ENCODE results near the gene MAGEC2.

MAGEC2 gene, protein sequence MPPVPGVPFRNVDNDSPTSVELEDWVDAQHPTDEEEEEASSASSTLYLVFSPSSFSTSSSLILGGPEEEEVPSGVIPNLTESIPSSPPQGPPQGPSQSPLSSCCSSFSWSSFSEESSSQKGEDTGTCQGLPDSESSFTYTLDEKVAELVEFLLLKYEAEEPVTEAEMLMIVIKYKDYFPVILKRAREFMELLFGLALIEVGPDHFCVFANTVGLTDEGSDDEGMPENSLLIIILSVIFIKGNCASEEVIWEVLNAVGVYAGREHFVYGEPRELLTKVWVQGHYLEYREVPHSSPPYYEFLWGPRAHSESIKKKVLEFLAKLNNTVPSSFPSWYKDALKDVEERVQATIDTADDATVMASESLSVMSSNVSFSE

DNA sequence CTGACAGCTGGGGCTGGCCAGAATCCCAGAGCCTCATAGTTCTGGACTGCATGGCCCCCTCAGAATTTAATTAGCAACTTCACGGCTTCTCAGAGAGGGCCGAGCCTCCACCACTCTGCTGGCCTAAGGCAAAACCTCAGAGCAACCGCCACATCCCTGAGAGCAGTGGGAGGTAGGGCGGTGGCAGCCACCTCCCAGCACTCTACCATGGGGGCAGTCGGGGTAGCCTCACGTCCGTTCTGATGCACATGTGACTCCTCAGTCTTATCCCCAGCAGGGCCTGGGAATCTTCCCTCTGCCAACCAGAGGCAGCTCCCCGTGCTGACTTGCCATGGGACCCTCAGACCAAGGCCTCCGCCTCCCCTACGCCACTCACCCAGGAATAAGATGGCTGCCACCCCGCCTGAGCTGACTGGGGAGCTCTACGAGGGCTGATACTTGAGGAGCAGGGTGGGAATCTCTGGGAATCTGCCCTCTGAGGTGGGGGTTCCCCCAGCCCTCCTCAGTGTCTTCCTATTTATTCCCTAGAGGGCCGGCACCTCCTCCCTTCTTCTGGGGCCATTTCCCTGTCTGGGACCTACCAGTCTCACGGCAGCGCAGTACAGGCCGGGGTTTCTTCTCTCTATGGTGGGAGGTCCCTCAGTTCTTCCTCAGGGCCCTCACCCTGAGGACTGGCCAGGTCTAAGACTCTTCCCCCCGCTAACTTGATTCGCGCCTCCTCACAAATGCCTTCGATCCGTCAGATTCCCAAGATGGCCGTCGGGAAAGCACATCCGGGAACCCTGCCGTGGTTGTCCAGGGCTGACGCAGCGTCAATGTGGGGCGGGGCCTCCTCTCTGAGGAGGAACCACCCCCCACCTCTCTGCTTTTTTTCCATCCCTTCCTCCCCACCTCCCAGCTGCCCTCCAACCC lies at the start of gene MAGEC2:
MAGEC2 (minus strand) TSS at position 769 of the 912 bp plus-strand sequence. CDS start 1,303 bp downstream, outside the sequence.
- Histone ChIP-seq H3K4me3 (ENCODE audit: low read length) (no peak within 1 kb of the TSS), H3K36me3 (ENCODE audit: control insufficient read depth, insufficient read depth, low read length) (no peaks in the 10 kb centered on the region), H3K9me3 (ENCODE audit: control insufficient read depth, low read length) (no peaks in the 10 kb centered on the region), H3K9ac (ENCODE audit: low read length) (no peak within 1 kb of the TSS), H3K4me1 (ENCODE audit: control insufficient read depth, insufficient read depth, low read length) (no peaks in the 10 kb centered on the region), H3K27me3 (ENCODE audit: control insufficient read depth, insufficient read depth, low read length) (no peaks in the 10 kb centered on the region)

DNA sequence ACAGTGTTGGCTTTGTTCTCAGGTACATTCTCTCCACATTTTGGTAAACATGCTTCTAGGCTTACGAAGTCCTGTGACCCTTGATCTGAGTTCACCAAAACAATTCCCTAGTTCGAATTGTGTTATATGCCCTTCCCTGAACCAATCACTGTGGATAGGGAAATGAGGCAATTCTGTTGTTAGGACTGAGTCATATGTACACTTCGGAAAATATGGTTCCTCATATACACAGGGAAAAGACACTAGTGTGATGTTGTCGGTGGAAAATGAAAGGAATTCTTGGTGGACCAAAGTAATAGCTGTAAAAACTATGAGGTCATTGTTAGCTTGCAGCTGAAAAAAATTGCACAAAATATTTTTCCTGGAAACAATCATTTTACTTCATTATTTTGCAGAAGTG lies 46.6 kb upstream of the MAGEC2 start:
- Histone ChIP-seq H3K9ac (ENCODE audit: low read length) (no peak overlapping the region), H3K9me3 (ENCODE audit: control insufficient read depth, low read length) (no peaks in the 10 kb centered on the region), H3K4me1 (ENCODE audit: control insufficient read depth, insufficient read depth, low read length) (no peaks in the 10 kb centered on the region), H3K36me3 (ENCODE audit: control insufficient read depth, insufficient read depth, low read length) (no peaks in the 10 kb centered on the region), H3K4me3 (ENCODE audit: low read length) (no peak overlapping the region), H3K27me3 (ENCODE audit: control insufficient read depth, insufficient read depth, low read length) (no peaks in the 10 kb centered on the region)

DNA sequence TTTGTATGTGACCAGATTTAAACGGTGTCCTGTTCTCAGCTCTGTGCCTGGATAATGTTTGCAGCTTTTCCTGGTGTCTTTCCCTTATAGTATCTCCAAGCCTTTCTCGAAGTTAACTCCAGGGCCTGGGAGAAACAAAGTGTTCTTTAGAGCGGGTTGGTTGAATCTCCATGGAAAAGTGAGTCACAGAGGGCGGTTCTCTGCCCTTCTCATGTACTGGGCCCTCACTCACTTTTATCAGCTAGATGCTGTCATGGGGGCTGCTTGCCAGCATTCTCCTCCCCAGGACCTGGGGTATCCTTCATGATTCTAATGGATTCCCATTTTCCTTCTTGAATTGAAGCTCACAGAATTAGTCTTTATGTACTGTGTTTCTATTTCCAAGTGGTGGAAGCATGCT lies 46.1 kb upstream of the MAGEC2 start:
- Histone ChIP-seq H3K9me3 (ENCODE audit: control insufficient read depth, low read length) (no peaks in the 10 kb centered on the region), H3K4me3 (ENCODE audit: low read length) (no peak overlapping the region), H3K36me3 (ENCODE audit: control insufficient read depth, insufficient read depth, low read length) (no peaks in the 10 kb centered on the region), H3K27me3 (ENCODE audit: control insufficient read depth, insufficient read depth, low read length) (no peaks in the 10 kb centered on the region), H3K4me1 (ENCODE audit: control insufficient read depth, insufficient read depth, low read length) (no peaks in the 10 kb centered on the region), H3K9ac (ENCODE audit: low read length) (no peak overlapping the region)

DNA sequence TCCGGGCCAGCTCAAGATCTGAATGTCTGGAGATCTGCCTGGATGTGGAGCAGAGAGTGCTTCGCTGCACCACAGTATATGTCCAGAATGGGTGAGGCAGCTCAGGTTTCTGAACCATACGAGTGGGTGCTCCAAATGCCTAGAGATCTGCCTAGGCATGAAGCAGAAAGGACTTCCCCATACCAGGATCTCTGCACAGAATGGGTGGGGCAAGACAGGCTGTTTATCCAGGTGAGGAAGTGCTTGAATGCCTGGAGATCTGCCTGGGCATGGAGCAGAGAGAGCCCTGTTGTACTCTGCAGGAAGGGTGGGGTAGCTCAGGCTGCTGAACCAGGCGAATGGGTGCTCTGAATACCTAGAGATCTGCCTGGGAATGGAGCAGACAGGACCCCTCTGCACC lies 45.4 kb upstream of the MAGEC2 start:
- no peak overlapping the region for H3K9ac ChIP-seq (ENCODE audit: low read length)
- no peak overlapping the region for H3K4me3 ChIP-seq (ENCODE audit: low read length)
- no peaks in the 10 kb centered on the region for H3K36me3 ChIP-seq (ENCODE audit: control insufficient read depth, insufficient read depth, low read length)
- H3K4me1 ChIP-seq (ENCODE audit: control insufficient read depth, insufficient read depth, low read length): no peaks in the 10 kb centered on the region
- no peaks in the 10 kb centered on the region for H3K27me3 ChIP-seq (ENCODE audit: control insufficient read depth, insufficient read depth, low read length)
- no peaks in the 10 kb centered on the region for H3K9me3 ChIP-seq (ENCODE audit: control insufficient read depth, low read length)

DNA sequence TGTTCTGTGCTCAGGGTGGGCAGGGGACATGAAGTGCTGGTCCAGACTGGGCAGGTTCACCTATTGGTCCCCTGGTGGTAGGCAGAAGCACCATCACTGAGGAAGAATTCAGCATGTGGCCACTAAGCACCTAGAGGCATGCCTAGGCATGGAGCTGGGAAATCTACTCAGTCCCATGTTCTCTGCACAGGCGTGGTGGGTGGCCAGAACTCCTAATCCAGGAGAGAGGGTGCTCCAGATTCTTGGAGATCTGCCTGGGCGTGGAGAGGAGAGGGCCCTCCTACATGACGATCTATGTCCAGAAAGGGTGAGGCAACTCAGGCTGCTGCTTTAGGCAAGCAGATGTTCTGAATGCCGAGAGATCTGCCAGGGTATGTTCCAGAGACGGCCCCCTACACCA lies 44.6 kb upstream of the MAGEC2 start:
- H3K4me1 ChIP-seq (ENCODE audit: control insufficient read depth, insufficient read depth, low read length): no peaks in the 10 kb centered on the region
- no peak overlapping the region for H3K4me3 ChIP-seq (ENCODE audit: low read length)
- no peak overlapping the region for H3K9ac ChIP-seq (ENCODE audit: low read length)
- H3K9me3 ChIP-seq (ENCODE audit: control insufficient read depth, low read length): no peaks in the 10 kb centered on the region
- H3K36me3 ChIP-seq (ENCODE audit: control insufficient read depth, insufficient read depth, low read length): no peaks in the 10 kb centered on the region
- no peaks in the 10 kb centered on the region for H3K27me3 ChIP-seq (ENCODE audit: control insufficient read depth, insufficient read depth, low read length)

DNA sequence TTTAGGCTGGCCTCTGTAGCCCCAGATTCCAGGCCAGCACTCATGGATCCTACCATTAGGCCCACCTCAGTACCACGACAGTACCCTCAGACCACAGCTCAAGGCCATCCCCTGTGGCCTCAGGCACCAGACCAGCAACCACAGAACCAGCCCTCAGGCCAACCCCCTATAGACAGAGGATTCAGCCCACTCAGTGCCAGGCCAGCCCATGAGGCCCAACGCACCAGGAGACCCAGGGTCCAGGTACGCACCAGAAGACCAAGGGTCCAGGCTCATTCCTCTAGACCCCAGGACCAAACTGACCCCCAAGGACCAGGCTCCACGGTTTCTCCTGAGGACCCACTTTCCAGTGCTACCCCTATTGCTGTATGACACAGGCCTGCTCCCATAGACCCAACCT lies 39.5 kb upstream of the MAGEC2 start:
- H3K4me3 ChIP-seq (ENCODE audit: low read length): no peak overlapping the region
- no peak overlapping the region for H3K9ac ChIP-seq (ENCODE audit: low read length)
- H3K9me3 ChIP-seq (ENCODE audit: control insufficient read depth, low read length): no peaks in the 10 kb centered on the region
- no peaks in the 10 kb centered on the region for H3K27me3 ChIP-seq (ENCODE audit: control insufficient read depth, insufficient read depth, low read length)
- no peaks in the 10 kb centered on the region for H3K36me3 ChIP-seq (ENCODE audit: control insufficient read depth, insufficient read depth, low read length)
- H3K4me1 ChIP-seq (ENCODE audit: control insufficient read depth, insufficient read depth, low read length): no peaks in the 10 kb centered on the region

DNA sequence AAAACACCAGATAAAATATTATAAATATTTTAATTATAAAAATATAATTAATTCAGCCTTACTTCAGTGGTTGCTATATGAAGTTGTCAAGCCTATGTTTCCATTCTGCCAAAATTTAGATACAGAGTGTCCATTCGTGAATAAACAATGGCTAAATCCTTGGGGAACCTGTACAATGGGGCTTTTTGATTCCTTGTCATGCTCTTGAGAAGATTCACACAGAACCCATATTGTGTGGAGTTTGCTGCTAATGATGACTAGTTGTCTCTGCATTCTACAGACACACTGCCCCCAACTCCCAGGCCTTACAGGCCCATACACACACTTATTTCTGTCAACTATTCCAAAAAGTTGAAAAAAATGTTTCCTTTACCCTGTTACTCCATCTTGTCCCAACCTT lies 33.4 kb upstream of the MAGEC2 start:
- Histone ChIP-seq H3K4me1 (ENCODE audit: control insufficient read depth, insufficient read depth, low read length) (no peaks in the 10 kb centered on the region), H3K9ac (ENCODE audit: low read length) (no peak overlapping the region), H3K27me3 (ENCODE audit: control insufficient read depth, insufficient read depth, low read length) (no peaks in the 10 kb centered on the region), H3K36me3 (ENCODE audit: control insufficient read depth, insufficient read depth, low read length) (no peaks in the 10 kb centered on the region), H3K4me3 (ENCODE audit: low read length) (no peak overlapping the region), H3K9me3 (ENCODE audit: control insufficient read depth, low read length) (no peaks in the 10 kb centered on the region)

DNA sequence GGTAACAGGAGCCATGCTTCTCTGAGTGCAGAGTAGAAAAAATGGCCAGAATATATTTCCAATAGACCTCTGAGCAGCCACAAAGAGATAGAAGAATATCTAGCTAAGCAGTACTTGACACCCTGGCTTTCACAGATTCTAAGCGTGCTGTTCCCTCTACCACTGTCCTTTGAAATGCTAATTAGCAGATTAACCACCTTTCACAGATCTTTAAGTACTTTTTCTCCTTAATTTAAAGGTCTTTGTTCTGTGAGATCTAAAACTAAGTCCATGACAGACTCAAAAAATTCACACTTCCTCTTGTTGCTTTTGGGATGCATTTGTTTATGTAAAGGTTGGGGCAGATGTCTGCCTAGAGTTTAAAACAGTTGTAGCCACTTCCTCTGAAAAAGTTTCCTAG lies 28.3 kb upstream of the MAGEC2 start:
- Histone ChIP-seq H3K4me1 (ENCODE audit: control insufficient read depth, insufficient read depth, low read length) (no peaks in the 10 kb centered on the region), H3K4me3 (ENCODE audit: low read length) (no peak overlapping the region), H3K9me3 (ENCODE audit: control insufficient read depth, low read length) (no peaks in the 10 kb centered on the region), H3K36me3 (ENCODE audit: control insufficient read depth, insufficient read depth, low read length) (no peaks in the 10 kb centered on the region), H3K9ac (ENCODE audit: low read length) (no peak overlapping the region), H3K27me3 (ENCODE audit: control insufficient read depth, insufficient read depth, low read length) (no peaks in the 10 kb centered on the region)

DNA sequence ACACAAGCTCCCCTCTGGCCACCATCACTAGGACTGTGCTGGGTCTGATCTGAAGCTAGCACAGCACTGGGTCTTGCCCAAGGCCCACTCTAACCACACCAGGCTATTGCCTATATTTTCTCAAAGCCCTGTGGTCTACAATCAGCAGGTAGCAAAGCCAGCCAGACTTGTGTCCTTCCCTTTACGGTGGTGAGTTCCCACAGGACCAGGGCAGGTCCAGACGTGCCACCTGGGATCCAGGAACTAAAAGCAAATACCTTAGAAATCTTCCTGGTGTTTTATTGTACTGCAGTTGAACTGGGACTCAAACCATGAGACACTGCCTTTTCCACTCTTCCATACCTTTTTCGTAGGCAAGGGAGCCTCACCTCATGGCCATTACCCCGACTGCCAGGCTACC lies 9.0 kb upstream of the MAGEC2 start:
- Histone ChIP-seq H3K9ac (ENCODE audit: low read length) (no peak overlapping the region), H3K27me3 (ENCODE audit: control insufficient read depth, insufficient read depth, low read length) (no peaks in the 10 kb centered on the region), H3K9me3 (ENCODE audit: control insufficient read depth, low read length) (no peaks in the 10 kb centered on the region), H3K36me3 (ENCODE audit: control insufficient read depth, insufficient read depth, low read length) (no peaks in the 10 kb centered on the region), H3K4me3 (ENCODE audit: low read length) (no peak overlapping the region), H3K4me1 (ENCODE audit: control insufficient read depth, insufficient read depth, low read length) (no peaks in the 10 kb centered on the region)

DNA sequence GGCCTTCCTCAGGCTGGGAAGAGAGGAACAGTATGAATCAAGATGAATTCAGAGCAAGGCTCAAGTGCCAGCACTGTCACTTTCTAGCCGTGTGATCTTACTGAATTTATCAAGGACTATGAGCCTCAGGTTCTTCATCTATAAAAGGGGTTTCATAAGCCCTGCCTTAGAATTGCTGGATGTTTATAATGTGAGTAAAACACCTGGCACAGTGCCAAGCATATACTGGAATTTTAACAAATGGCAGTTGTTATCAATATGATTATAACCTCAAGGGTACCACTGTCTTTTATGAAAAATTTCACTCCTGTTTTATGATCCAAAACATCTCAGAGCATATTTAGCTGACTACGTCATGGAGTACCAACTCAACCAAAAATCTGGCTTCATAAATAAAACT lies 4.0 kb downstream of the MAGEC2 start:
- no peaks in the 10 kb centered on the region for H3K4me1 ChIP-seq (ENCODE audit: control insufficient read depth, insufficient read depth, low read length)
- H3K36me3 ChIP-seq (ENCODE audit: control insufficient read depth, insufficient read depth, low read length): no peaks in the 10 kb centered on the region
- H3K9me3 ChIP-seq (ENCODE audit: control insufficient read depth, low read length): no peaks in the 10 kb centered on the region
- no peaks in the 10 kb centered on the region for H3K27me3 ChIP-seq (ENCODE audit: control insufficient read depth, insufficient read depth, low read length)
- H3K9ac ChIP-seq (ENCODE audit: low read length): no peak overlapping the region
- no peak overlapping the region for H3K4me3 ChIP-seq (ENCODE audit: low read length)

DNA sequence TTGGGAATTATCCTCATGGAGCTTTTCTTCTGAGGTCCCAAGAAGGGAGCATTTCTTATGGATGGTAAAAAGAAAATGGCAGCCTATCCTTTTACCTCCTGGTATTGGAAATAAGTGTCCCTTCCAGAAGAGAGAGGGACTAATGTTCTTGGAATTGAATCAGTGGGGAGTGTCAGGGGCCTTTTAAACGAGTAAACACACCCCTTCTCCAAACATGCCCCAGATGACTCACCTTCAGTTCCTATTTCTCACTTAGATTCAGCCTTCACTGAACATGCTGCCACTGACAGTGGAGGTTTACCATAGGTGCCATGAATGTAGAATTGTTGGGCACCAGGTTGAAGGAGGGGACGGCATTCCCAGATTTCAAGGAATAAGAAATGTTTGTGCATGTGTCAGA lies 19.0 kb downstream of the MAGEC2 start:
- H3K9ac ChIP-seq (ENCODE audit: low read length): no peak overlapping the region
- H3K4me3 ChIP-seq (ENCODE audit: low read length): no peak overlapping the region
- no peaks in the 10 kb centered on the region for H3K36me3 ChIP-seq (ENCODE audit: control insufficient read depth, insufficient read depth, low read length)
- no peaks in the 10 kb centered on the region for H3K9me3 ChIP-seq (ENCODE audit: control insufficient read depth, low read length)
- no peaks in the 10 kb centered on the region for H3K4me1 ChIP-seq (ENCODE audit: control insufficient read depth, insufficient read depth, low read length)
- H3K27me3 ChIP-seq (ENCODE audit: control insufficient read depth, insufficient read depth, low read length): no peaks in the 10 kb centered on the region
